Measurements from ENCODE around the gene SOBP. TPM values are rescaled to one million over a fixed set of nuclear protein-coding genes. Genes with fewer than 3 reads are reported as not detected.

SOBP gene
- total RNA-seq, 6 donors from 2014 or later: 4.4 to 25.1 (median 12.4) TPM

- no peak for DNase-seq
- Histone ChIP-seq H3K27ac (no peak overlapping the region), H3K4me3 (no peak overlapping the region), H3K36me3 (no peaks in the 10 kb centered on the region), H3K27me3 (no peaks in the 10 kb centered on the region), H3K4me1 (peaks cover 3 to 14% (median 10%) of the 10 kb centered on the region in 4 donors), H3K9me3 (no peaks in the 10 kb centered on the region)
- no peak for TF ChIP-seq POLR2A (IDR thresholded peaks at IDR 0.05)
- no peak for TF ChIP-seq EP300 (IDR thresholded peaks at IDR 0.05)
- TF ChIP-seq POLR2AphosphoS5 (IDR thresholded peaks at IDR 0.05): no peak
- TF ChIP-seq, protein P1, sequence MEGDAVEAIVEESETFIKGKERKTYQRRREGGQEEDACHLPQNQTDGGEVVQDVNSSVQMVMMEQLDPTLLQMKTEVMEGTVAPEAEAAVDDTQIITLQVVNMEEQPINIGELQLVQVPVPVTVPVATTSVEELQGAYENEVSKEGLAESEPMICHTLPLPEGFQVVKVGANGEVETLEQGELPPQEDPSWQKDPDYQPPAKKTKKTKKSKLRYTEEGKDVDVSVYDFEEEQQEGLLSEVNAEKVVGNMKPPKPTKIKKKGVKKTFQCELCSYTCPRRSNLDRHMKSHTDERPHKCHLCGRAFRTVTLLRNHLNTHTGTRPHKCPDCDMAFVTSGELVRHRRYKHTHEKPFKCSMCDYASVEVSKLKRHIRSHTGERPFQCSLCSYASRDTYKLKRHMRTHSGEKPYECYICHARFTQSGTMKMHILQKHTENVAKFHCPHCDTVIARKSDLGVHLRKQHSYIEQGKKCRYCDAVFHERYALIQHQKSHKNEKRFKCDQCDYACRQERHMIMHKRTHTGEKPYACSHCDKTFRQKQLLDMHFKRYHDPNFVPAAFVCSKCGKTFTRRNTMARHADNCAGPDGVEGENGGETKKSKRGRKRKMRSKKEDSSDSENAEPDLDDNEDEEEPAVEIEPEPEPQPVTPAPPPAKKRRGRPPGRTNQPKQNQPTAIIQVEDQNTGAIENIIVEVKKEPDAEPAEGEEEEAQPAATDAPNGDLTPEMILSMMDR (IDR thresholded peaks at IDR 0.05): no peak
- WGBS, 2 donors: 76 to 81% methylated on average over 2 of the region's 2 CpGs
- ATAC-seq (ENCODE audit: low FRiP score in 2 of 2): no peak
Observed at GRCh38 chr6:107652526-107653182, 162.7 kb downstream of the SOBP start.

DNA sequence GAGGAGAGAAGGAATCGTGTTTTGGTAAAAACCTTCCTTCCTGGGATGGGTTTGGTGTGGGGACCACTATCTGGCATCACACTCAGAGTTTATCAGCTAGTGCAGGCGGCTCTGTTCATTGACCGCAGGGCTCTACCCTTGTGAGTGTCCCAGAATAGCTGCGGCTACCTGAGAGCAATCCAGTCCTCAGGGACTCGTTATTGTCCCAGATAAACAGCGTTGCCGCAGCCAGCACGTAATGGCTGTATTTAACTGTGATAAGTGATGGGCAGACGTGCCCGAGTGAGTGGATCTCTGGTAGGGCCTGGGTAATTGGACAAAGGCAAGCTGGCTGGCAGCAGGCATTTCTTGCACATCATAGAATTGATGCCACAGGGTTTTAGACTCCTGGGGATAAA, 163.3 kb downstream of the SOBP start:
- Histone ChIP-seq H3K27me3 (no peaks in the 10 kb centered on the region), H3K4me3 (no peak overlapping the region), H3K4me1 (peaks cover 8 to 19% (median 14%) of the 10 kb centered on the region in 4 donors), H3K36me3 (no peaks in the 10 kb centered on the region), H3K27ac (no peak overlapping the region), H3K9me3 (no peaks in the 10 kb centered on the region)
- DNase-seq: no peak
- TF ChIP-seq, protein P1 (IDR thresholded peaks at IDR 0.05): no peak
- TF ChIP-seq POLR2AphosphoS5 (IDR thresholded peaks at IDR 0.05): no peak
- TF ChIP-seq EP300 (IDR thresholded peaks at IDR 0.05): no peak
- TF ChIP-seq POLR2A (IDR thresholded peaks at IDR 0.05): no peak
- WGBS, 2 donors: 88 to 93% methylated on average over 10 of the region's 10 CpGs
- ATAC-seq (ENCODE audit: low FRiP score in 2 of 2): no peak

DNA sequence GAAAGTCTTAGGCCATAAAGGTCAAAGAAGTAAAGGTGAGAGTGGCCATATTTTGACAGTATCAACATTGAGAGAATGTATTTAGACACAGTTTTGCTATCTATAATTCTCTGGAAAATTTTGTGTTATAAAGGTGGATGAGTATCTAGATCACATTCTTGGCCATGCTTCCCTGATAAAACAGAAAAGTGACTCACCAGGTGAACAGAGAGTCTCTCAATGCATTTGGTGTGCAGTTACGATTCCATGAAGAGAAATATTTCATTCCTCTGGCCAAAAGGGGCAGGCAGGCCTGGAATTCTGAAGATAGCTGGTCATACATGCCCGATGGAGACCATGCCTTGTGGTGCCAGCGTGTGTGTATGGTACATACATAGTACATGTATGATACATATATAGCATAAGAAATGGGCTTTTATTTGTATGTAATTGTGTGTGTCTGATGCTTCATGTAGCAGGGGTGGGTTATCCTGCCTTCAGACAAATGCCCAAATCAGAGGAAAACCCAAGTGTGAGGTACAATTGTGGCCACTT, 164.0 kb downstream of the SOBP start:
- ATAC-seq (ENCODE audit: low FRiP score in 2 of 2) (no peak), DNase-seq (no peak)
- peaks cover 14 to 23% (median 18%) of the 10 kb centered on the region in 4 donors for H3K4me1 ChIP-seq
- WGBS, 2 donors: 94 to 100% methylated on average over 3 of the region's 3 CpGs
- no peak overlapping the region for H3K4me3 ChIP-seq
- H3K27ac ChIP-seq: no peak overlapping the region
- H3K9me3 ChIP-seq: no peaks in the 10 kb centered on the region
- TF ChIP-seq POLR2AphosphoS5 (IDR thresholded peaks at IDR 0.05) (no peak), POLR2A (IDR thresholded peaks at IDR 0.05) (no peak), EP300 (IDR thresholded peaks at IDR 0.05) (no peak)
- TF ChIP-seq, protein P1 (IDR thresholded peaks at IDR 0.05): no peak
- no peaks in the 10 kb centered on the region for H3K36me3 ChIP-seq
- no peaks in the 10 kb centered on the region for H3K27me3 ChIP-seq

DNA sequence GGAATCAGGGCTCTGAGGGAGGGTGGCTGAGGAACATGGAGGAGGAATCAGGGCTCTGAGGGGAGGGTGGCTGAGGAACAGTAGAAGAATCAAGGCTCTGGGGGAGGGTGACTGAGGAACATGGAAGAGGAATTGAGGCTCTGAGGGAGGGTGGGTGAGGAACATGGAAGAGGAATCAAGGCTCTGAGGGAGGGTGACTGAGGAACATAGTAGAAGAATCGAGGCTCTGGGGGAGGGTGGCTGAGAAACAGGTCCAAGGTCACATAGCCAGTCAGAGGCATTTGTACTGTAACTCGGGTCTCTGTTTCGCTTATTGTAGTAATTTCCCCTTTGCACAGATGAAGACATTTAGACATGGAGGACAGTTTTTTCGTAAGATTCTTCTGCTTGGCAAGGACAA, 164.8 kb downstream of the SOBP start:
- Histone ChIP-seq H3K36me3 (no peaks in the 10 kb centered on the region), H3K27ac (peak overlapping the region in 1 of 4 donors; percentile 7), H3K27me3 (no peaks in the 10 kb centered on the region), H3K9me3 (no peaks in the 10 kb centered on the region), H3K4me1 (peaks cover 14 to 23% (median 18%) of the 10 kb centered on the region in 4 donors), H3K4me3 (no peak overlapping the region)
- DNase-seq (no peak), ATAC-seq (ENCODE audit: low FRiP score in 2 of 2) (peak in 1 of 2 donors; percentile 45)
- TF ChIP-seq POLR2A (IDR thresholded peaks at IDR 0.05) (no peak), POLR2AphosphoS5 (IDR thresholded peaks at IDR 0.05) (no peak), EP300 (IDR thresholded peaks at IDR 0.05) (no peak)
- 60 to 72% methylated on average over 4 of the region's 4 CpGs for WGBS, 2 donors

- ATAC-seq (ENCODE audit: low FRiP score in 2 of 2) (no peak), DNase-seq (no peak)
Observed at GRCh38 chr6:107655245-107655644, 165.3 kb downstream of the SOBP start.

More at GRCh38 chr6:107655245-107655644, 165.3 kb downstream of the SOBP start:
- Histone ChIP-seq H3K27ac (peak overlapping the region in 1 of 4 donors; percentile 7), H3K9me3 (no peaks in the 10 kb centered on the region), H3K4me1 (peaks cover 14 to 23% (median 18%) of the 10 kb centered on the region in 4 donors), H3K4me3 (no peak overlapping the region), H3K36me3 (no peaks in the 10 kb centered on the region), H3K27me3 (no peaks in the 10 kb centered on the region)
- TF ChIP-seq, protein P1 (IDR thresholded peaks at IDR 0.05): peak in 2 of 6 experiments; percentile 10 to 32
- TF ChIP-seq POLR2A (IDR thresholded peaks at IDR 0.05): no peak
- WGBS, 2 donors: 62 to 65% methylated on average over 4 of the region's 4 CpGs

Data from upper lobe of left lung (tissue), 6 donors.